ENCODE measurements around the gene TAL1.
"Not testable (repeated sequence)": the region's sequence is repeated elsewhere in the genome, so short reads cannot be mapped to it uniquely, and the experiment has no call there.

Gene TAL1

GRCh38 chr1:47212636-47213229 is 19.3 kb downstream of the TAL1 start:
- no peak for DNase-seq (ENCODE audit: low read depth)

GRCh38 chr1:47211796-47212269 is 20.2 kb downstream of the TAL1 start:
- no peak for DNase-seq (ENCODE audit: low read depth)

GRCh38 chr1:47210666-47211065 is 21.4 kb downstream of the TAL1 start:
- DNase-seq (ENCODE audit: low read depth) = no peak

- no peak for DNase-seq (ENCODE audit: low read depth)
These were observed 22.2 kb downstream of the TAL1 start for GRCh38 chr1:47209725-47210325.

- no peak for DNase-seq (ENCODE audit: low read depth)
These were observed 22.9 kb downstream of the TAL1 start for GRCh38 chr1:47209091-47209490.

- no peak for DNase-seq (ENCODE audit: low read depth)
These were observed 23.6 kb downstream of the TAL1 start for GRCh38 chr1:47208374-47208850.

- DNase-seq (ENCODE audit: low read depth) = no peak
These were observed 24.1 kb downstream of the TAL1 start for GRCh38 chr1:47207803-47208373.

- DNase-seq (ENCODE audit: low read depth) = no peak
These were observed 26.1 kb downstream of the TAL1 start for GRCh38 chr1:47205918-47206317.

- DNase-seq (ENCODE audit: low read depth) = not testable (repeated sequence)
These were observed 28.5 kb downstream of the TAL1 start for GRCh38 chr1:47203504-47203903.

GRCh38 chr1:47201179-47201578 is 30.8 kb downstream of the TAL1 start:
- no peak for DNase-seq (ENCODE audit: low read depth)

GRCh38 chr1:47198214-47198613 is 33.8 kb downstream of the TAL1 start:
- DNase-seq (ENCODE audit: low read depth) = no peak

GRCh38 chr1:47196622-47197021 is 35.4 kb downstream of the TAL1 start:
- DNase-seq (ENCODE audit: low read depth) = no peak

GRCh38 chr1:47195981-47196380 is 36.0 kb downstream of the TAL1 start:
- DNase-seq (ENCODE audit: low read depth) = not testable (repeated sequence)

GRCh38 chr1:47194311-47194710 is 37.7 kb downstream of the TAL1 start:
- no peak for DNase-seq (ENCODE audit: low read depth)

- DNase-seq (ENCODE audit: low read depth) = not testable (repeated sequence)
These were observed 38.5 kb downstream of the TAL1 start for GRCh38 chr1:47193496-47193895.

- peak; percentile 49 for DNase-seq (ENCODE audit: low read depth)
These were observed 39.3 kb downstream of the TAL1 start for GRCh38 chr1:47192458-47193384.

- DNase-seq (ENCODE audit: low read depth) = no peak
These were observed 40.0 kb downstream of the TAL1 start for GRCh38 chr1:47191940-47192457.

GRCh38 chr1:47190857-47191256 is 41.2 kb downstream of the TAL1 start:
- DNase-seq (ENCODE audit: low read depth) = no peak

- DNase-seq (ENCODE audit: low read depth) = no peak
These were observed 41.5 kb downstream of the TAL1 start for GRCh38 chr1:47190509-47190855.

- DNase-seq (ENCODE audit: low read depth) = no peak
These were observed 42.0 kb downstream of the TAL1 start, which contains the start of gene PDZK1IP1 for GRCh38 chr1:47189844-47190508. Gene PDZK1IP1, minus strand, starts transcription at chr1:47190036. Its CDS starts 104 bp downstream, at chr1:47189932.

All from T follicular helper cell (primary cell).